ENCODE data around the gene RNF212B.

The RNF212B gene

DNA sequence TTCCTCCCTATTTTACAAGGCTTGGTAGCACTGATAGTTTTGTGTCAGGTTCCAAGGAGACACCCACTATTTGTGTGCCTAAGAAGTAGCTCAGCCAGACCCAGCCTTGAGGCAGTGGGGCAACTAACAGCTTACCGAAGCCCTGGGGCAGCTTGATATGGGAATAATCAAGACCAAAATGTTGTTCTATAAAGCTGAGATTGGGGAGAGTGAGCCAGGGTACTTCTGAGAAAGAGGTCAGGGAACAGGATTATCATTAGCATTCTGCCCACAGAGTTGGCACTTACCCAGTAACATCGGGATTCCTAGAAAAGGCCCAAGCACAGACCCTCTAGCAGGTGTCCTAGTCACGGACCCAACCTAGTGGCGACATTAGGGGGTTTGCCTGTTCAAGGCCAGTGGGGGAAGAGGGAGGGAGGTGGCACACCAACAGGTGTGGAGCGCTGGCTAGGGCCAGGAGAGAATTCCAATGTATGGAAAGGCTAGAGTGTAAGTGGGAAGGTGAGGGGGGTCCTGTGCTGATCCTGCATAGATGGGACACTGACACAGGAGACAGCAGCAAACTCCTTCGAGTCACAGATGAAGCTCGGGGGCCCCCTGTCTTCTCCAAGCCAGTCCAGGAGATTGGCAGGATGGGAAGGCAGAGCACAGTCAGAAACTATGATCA is 60.0 kb downstream of the RNF212B start:
- TF ChIP-seq, protein P1, sequence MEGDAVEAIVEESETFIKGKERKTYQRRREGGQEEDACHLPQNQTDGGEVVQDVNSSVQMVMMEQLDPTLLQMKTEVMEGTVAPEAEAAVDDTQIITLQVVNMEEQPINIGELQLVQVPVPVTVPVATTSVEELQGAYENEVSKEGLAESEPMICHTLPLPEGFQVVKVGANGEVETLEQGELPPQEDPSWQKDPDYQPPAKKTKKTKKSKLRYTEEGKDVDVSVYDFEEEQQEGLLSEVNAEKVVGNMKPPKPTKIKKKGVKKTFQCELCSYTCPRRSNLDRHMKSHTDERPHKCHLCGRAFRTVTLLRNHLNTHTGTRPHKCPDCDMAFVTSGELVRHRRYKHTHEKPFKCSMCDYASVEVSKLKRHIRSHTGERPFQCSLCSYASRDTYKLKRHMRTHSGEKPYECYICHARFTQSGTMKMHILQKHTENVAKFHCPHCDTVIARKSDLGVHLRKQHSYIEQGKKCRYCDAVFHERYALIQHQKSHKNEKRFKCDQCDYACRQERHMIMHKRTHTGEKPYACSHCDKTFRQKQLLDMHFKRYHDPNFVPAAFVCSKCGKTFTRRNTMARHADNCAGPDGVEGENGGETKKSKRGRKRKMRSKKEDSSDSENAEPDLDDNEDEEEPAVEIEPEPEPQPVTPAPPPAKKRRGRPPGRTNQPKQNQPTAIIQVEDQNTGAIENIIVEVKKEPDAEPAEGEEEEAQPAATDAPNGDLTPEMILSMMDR (IDR thresholded peaks at IDR 0.05; ENCODE audit: low read length, missing control alignments), result no peak
- no peak for DNase-seq (ENCODE audit: low read depth)
- no peak overlapping the region for H3K4me3 ChIP-seq (replicated peaks; ENCODE audit: low read depth, low read length)

DNA sequence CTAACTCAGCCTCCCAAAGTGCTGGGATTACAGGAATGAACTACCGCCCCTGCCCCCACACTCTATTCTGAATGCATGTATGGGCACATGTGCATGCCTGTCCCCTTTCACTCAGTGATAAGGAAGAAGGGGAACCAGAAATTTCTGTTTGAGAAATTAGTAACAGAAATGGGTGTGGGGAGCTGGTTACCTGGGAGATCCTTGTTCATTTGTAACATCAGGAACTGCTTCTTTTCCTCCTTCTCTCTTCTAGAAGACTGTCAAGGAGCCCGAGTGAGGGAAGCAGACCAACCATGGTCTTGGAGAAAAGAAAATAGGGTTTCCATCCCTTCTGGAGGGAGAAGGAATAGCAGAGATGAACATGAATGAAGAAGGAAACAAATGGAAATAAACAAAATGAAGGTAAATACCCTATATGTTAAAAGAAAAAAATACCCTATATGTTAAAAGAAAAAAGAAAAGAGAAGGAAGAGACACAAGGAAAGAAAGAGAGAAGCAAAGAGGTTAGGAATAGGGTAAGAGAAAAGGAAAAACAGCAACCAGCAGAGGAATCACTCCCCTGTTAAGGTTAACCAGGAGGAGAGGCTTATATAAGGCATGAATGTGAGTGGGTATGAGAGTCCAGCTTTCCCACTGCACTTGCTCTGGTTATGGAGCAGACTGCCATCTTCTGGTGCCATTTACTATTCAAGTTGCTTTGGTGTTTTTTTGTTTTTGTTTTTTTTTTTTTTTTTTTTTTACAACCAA is 61.6 kb downstream of the RNF212B start:
- DNase-seq (ENCODE audit: low read depth), result peak; percentile 73
- TF ChIP-seq, protein P1 (IDR thresholded peaks at IDR 0.05; ENCODE audit: low read length, missing control alignments), result peak; percentile 43
- H3K4me3 ChIP-seq (replicated peaks; ENCODE audit: low read depth, low read length), result no peak overlapping the region

DNA sequence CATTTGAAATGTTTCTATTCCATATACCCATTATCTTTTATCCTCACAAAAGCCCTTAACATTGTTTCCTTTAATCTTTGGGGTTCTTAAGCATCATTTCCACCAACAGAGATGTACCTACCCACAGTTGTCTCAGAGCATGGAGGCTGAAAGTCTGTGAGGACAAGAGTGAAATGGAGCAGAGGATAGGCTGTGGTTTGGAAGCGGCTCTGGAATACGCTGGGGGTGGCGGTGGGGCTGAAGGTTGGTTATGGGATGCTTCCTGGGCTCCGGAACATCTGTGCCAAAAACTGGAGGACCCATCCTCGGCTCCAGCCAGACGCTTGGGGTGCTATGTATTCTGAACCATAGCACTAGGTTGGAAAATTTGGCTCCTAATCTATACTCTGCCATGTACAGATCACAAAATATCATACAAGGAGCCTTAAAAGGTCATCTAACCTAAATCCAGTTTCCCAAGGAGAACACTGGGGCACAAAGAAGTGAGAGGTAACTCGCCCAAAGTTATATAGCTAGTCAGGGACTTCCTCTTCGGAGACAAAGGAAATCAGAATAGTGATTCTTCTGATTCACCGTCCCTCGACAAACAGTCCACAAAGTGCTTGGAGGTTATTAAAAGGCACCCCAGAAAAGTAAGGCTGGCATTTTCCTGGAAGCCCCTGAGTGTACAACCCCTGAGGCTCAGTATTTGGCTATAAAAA is 62.4 kb downstream of the RNF212B start:
- no peak for DNase-seq (ENCODE audit: low read depth)
- TF ChIP-seq, protein P1 (IDR thresholded peaks at IDR 0.05; ENCODE audit: low read length, missing control alignments), result no peak
- H3K4me3 ChIP-seq (replicated peaks; ENCODE audit: low read depth, low read length), result peak overlapping the region; percentile 82

DNA sequence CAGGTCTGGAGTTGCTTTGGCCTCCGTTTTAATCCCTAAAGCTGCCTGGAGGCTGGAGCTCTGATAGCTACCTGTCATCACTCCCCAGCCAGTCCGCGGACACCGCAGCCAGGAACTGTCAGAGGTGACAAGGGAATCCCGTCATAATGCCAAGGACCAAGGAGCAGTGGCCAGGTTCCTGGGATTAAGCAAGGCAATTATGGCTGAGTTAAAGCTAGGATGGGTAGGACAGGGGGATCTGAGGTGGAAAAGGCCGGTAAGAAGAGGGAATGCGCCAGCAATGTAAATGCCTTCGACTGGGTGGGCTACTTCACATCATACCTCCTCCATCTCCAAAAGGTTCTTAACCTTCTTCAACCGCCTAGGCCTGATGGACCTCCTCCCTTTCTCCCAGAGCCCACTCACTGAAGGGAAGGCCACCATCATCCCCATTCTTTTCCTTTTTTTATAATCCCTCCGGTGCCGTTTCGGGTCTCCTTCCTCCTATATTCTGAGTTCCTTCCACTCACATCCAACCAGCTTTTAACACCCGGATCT is 63.0 kb downstream of the RNF212B start:
- TF ChIP-seq, protein P1 (IDR thresholded peaks at IDR 0.05; ENCODE audit: low read length, missing control alignments), result no peak
- H3K4me3 ChIP-seq (replicated peaks; ENCODE audit: low read depth, low read length), result peak overlapping the region; percentile 82
- peak; percentile 28 for DNase-seq (ENCODE audit: low read depth)

DNA sequence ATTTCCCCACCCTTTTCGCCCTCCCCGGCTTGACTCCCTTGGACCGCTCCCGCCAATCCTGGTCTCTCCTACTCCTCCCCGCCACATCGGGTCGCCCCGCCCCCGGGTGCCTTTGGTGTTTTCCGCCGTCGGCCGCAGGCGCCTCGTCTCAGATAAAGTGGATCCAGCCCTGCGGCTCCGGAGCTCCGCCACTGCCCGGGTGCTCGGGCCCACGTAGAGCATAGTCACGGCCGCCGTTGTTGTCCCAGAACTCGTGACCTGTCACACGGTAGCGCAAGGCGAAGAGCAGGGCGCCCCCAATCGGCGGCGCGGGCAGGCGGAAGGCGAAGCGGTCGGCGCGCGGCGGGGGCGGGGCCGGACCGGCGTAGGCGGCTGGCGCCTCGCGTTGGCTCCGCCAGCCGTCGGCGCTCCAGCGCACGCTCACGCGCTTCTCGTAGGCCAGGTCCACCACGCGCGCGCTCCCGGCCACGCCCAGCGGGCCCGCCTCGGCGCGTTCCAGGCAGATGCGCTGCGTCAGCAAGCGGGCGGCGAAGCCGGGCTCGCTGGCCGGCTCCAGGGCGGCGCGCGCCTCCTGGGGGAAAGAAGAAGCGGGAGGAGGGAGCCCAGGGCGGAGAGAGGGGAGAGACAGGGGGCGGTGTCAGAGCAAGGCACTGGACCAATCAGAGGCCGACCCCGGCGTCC is 63.7 kb downstream of the RNF212B start:
- peak; percentile 99 for DNase-seq (ENCODE audit: low read depth)
- H3K4me3 ChIP-seq (replicated peaks; ENCODE audit: low read depth, low read length), result peak overlapping the region; percentile 82
- TF ChIP-seq, protein P1 (IDR thresholded peaks at IDR 0.05; ENCODE audit: low read length, missing control alignments), result peak; percentile 43

DNA sequence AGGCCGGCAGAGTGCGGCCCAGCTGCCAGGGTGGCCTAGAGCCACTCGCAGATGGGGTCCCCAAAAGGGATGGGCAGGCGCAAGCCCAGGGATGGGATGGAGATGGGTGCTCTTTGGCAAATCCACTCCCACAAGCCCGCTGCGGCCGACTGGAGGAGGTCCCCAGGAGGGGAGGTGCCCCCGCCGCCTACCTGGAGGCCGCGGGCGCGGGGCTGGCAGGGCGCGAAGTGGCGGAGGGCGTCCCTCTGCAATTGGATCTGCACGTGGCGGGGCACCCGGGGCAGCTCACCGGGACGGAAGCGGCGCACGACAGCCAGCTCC is 64.2 kb downstream of the RNF212B start:
- TF ChIP-seq, protein P1 (IDR thresholded peaks at IDR 0.05; ENCODE audit: low read length, missing control alignments), result no peak
- H3K4me3 ChIP-seq (replicated peaks; ENCODE audit: low read depth, low read length), result peak overlapping the region; percentile 67
- DNase-seq (ENCODE audit: low read depth), result no peak
